Ovary (tissue), 9 donors: ENCODE results near the gene USP17L15. TPM values are rescaled to one million over a fixed set of nuclear protein-coding genes. Genes with fewer than 3 reads are reported as not detected.
A peak's percentile ranks its signal among the peaks of the same experiment; 100 is the strongest.
"Not testable (repeated sequence)": the region's sequence is repeated elsewhere in the genome, so short reads cannot be mapped to it uniquely, and the experiment has no call there.

ENCODE experiments used
- DNase-seq, 5 donors: peaks; one replicate each; pipeline ENCODE4 v3.0.0-alpha.2; 2019 to 2020
- H3K27ac ChIP-seq, 2 donors: fragments of 200-600 bp; one replicate each; pipeline versions ENCODE4 v1.5.1 to v1.8.0; 2019 to 2022
- H3K27me3 ChIP-seq: fragments of 200-600 bp; one replicate; pipeline ENCODE4 v1.8.0; 2022
- H3K36me3 ChIP-seq: fragments of 200-600 bp; sonication (generic); one replicate; pipeline ENCODE4 v1.5.1; 2019
- H3K4me1 ChIP-seq: one replicate; pipeline ENCODE4 v1.8.1; 2013; ENCODE audit warnings: mild to moderate bottlenecking, moderate library complexity; ENCODE audit not compliant: insufficient read depth
- H3K4me3 ChIP-seq: fragments of 200-600 bp; sonication (generic); one replicate; pipeline ENCODE4 v1.5.1; 2017
- H3K9me3 ChIP-seq, 2 donors: fragments of 200-600 bp in 1 of 2; sonication (generic) in 1 of 2; one replicate each; pipeline versions ENCODE4 v1.5.1 to v1.8.1; 2013 to 2019; ENCODE audit warnings: mild to moderate bottlenecking in 1 of 2, moderate library complexity in 1 of 2
- WGBS, 3 donors: extraction: QIAGEN DNeasy Blood & Tissue Kit in 1 of 3; methylation state at CpG; one replicate each; pipeline versions ENCODE4 v1.1.5 to v1.1.7; 2013 to 2017; 5-methylcytosine and 5-hydroxymethylcytosine counted together
- intact Hi-C, 4 donors: fragments of 100-400 bp; cut with DNase I; formaldehyde crosslinking; loops; one replicate each; pipeline versions ENCODE4 v1.11.0 to v1.15.1; 2022 to 2023
- polyA plus RNA-seq, 2 donors: library from polyadenylated mRNA; stranded (reverse); fragments of 200-250 nt in 1 of 2; fragments of 350-450 nt in 1 of 2; fragmentation: Illumina TruSeq in 1 of 2; extraction: RNeasy Lipid Tissue Mini Kit (QIAGEN cat#74804) in 1 of 2; gene quantifications; one replicate each; pipeline ENCODE4 v1.2.3, GENCODE V29; 2013 to 2014
- total RNA-seq, 7 donors: library from RNA; depleted of rRNA in 2 of 7; stranded (reverse); fragments of >200 nt in 2 of 7; fragmentation: NEBNext Ultra II Directional in 3 of 7; extraction: Animal tissue kit (Norgen Biotek cat#: 25700) in 3 of 7; gene quantifications; one replicate each; pipeline versions ENCODE4 v1.1.0 to v1.2.4, GENCODE V29; 2016 to 2023
- donor health status: DM: no; HTN: no; CAD: no; lungs with moderate emphysema.
- donor health status: DM: no; HTN: no; CAD: no.
- donor health status: Bipolar disorder and iron deficiency.
- donor health status: DM: yes; HTN: yes; CAD: no.
- donor health status: DM: no; HTN: no; CAD: no.
- donor health status: DM: yes; HTN: yes; CAD: no.

USP17L15 gene
- total and polyA plus RNA-seq, 9 donors = not detected

DNA sequence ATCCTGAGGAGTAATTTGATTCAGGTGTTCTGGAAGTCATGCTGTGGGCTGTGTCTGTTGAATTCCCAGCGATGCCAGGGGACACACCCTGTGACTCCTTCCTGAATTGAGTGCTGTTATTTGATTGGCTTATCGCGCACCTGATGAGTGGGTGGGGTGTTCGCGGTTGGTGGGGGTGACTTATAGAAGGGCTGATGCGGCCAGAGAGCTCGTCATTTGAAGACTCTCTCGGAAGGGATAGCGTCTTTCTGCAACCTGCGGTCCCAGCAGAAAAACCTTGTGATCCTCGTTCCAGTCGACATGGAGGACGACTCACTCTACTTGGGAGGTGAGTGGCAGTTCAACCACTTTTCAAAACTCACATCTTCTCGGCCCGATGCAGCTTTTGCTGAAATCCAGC is 23.6 kb downstream of the USP17L15 start, which contains the start of gene USP17L20:
Gene USP17L20 (plus strand): TSS at position 301 of the 400 bp plus-strand sequence. CDS start 0 bp downstream, at position 301.
- DNase-seq, H3K4me1 ChIP-seq, intact Hi-C loops, H3K9me3 ChIP-seq, H3K27ac ChIP-seq, H3K4me3 ChIP-seq, H3K36me3 ChIP-seq, H3K27me3 ChIP-seq: not testable (repeated sequence)
- WGBS, 3 donors = no CpG with 5 or more reads among the region's 15 CpGs

DNA sequence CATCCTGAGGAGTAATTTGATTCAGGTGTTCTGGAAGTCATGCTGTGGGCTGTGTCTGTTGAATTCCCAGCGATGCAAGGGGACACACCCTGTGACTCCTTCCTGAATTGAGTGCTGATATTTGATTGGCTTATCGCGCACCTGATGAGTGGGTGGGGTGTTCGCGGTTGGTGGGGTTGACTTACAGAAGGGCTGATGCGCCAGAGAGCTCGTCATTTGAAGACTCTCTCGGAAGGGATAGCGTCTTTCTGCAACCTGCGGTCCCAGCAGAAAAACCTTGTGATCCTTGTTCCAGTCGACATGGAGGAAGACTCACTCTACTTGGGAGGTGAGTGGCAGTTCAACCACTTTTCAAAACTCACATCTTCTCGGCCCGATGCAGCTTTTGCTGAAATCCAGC is 28.4 kb downstream of the USP17L15 start, which contains the start of gene USP17L21:
Gene USP17L21 (plus strand): TSS at position 301 of the 400 bp plus-strand sequence. CDS start 0 bp downstream, at position 301.
- intact Hi-C loops = not testable (repeated sequence)
- WGBS, 3 donors = no CpG with 5 or more reads among the region's 13 CpGs

DNA sequence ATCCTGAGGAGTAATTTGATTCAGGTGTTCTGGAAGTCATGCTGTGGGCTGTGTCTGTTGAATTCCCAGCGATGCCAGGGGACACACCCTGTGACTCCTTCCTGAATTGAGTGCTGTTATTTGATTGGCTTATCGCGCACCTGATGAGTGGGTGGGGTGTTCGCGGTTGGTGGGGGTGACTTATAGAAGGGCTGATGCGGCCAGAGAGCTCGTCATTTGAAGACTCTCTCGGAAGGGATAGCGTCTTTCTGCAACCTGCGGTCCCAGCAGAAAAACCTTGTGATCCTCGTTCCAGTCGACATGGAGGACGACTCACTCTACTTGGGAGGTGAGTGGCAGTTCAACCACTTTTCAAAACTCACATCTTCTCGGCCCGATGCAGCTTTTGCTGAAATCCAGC is 33.1 kb downstream of the USP17L15 start, which contains the start of gene USP17L22:
Gene USP17L22 (plus strand): TSS at position 301 of the 400 bp plus-strand sequence. CDS start 0 bp downstream, at position 301.
- H3K4me3 ChIP-seq, H3K9me3 ChIP-seq, H3K4me1 ChIP-seq, H3K27ac ChIP-seq, H3K36me3 ChIP-seq, intact Hi-C loops, H3K27me3 ChIP-seq, DNase-seq: not testable (repeated sequence)
- no CpG with 5 or more reads among the region's 15 CpGs for WGBS, 3 donors

More for the DNA sequence above, 28.4 kb downstream of the USP17L15 start, which contains the start of gene USP17L21:
- H3K4me3 ChIP-seq, H3K27ac ChIP-seq, H3K4me1 ChIP-seq, H3K27me3 ChIP-seq, H3K36me3 ChIP-seq, DNase-seq, H3K9me3 ChIP-seq: not testable (repeated sequence)

DNA sequence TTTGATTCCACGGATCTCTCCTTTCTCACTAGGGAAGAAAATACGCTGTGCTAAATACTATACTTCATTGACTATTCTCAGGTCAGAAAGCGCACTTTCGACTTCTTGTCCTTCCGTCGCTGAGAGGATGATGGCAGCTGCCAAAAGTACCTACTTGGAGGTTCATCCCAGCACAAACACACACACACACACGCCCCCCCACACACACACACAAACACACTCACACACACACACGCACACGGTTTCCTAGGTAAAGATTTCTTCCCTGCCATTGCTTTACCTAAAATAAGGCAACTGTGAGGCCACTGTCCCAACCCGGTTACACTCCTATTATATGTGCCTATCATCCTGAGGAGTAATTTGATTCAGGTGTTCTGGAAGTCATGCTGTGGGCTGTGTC is 37.5 kb downstream of the USP17L15 start:
- WGBS, 3 donors = 80 to 90% (median 86%) methylated on average over 5 to 8 of the region's 10 CpGs
- intact Hi-C loops = not testable (repeated sequence)

More for the DNA sequence above, 37.5 kb downstream of the USP17L15 start:
- H3K27ac ChIP-seq, H3K36me3 ChIP-seq, H3K4me3 ChIP-seq, H3K9me3 ChIP-seq, H3K4me1 ChIP-seq, H3K27me3 ChIP-seq: not testable (repeated sequence)
- DNase-seq = peak in 4 of 5 donors; percentile 21 to 65 (median 46)

Other genes with a start within 250 kb of the USP17L15 start
- not detected for gene FAM90A26, start 64.0 kb upstream of the USP17L15 start, total RNA-seq
- not detected for gene FAM90A26, start 64.0 kb upstream of the USP17L15 start, polyA plus RNA-seq
- gene USP17L10, start 23.7 kb upstream of the USP17L15 start, total RNA-seq = not detected
- gene USP17L10, start 23.7 kb upstream of the USP17L15 start, polyA plus RNA-seq = not detected
- under 1 TPM in 2 of 7 donors, not detected in 5; 0.15 TPM for gene USP17L11, start 19.0 kb upstream of the USP17L15 start, total RNA-seq
- gene USP17L11, start 19.0 kb upstream of the USP17L15 start, polyA plus RNA-seq = not detected
- not detected for gene USP17L12, start 14.2 kb upstream of the USP17L15 start, total RNA-seq
- gene USP17L12, start 14.2 kb upstream of the USP17L15 start, polyA plus RNA-seq = not detected
- not detected for gene USP17L13, start 9.5 kb upstream of the USP17L15 start, total RNA-seq
- gene USP17L13, start 9.5 kb upstream of the USP17L15 start, polyA plus RNA-seq = not detected
- under 1 TPM in 2 of 7 donors, not detected in 5; 0.15 TPM for gene USP17L17, start 9.5 kb downstream of the USP17L15 start, total RNA-seq
- gene USP17L17, start 9.5 kb downstream of the USP17L15 start, polyA plus RNA-seq = not detected
- gene USP17L18, start 14.2 kb downstream of the USP17L15 start, total RNA-seq = not detected
- not detected for gene USP17L18, start 14.2 kb downstream of the USP17L15 start, polyA plus RNA-seq
- gene USP17L19, start 19.0 kb downstream of the USP17L15 start, total RNA-seq = not detected
- not detected for gene USP17L19, start 19.0 kb downstream of the USP17L15 start, polyA plus RNA-seq
- not detected for gene USP17L20, start 23.7 kb downstream of the USP17L15 start, total RNA-seq
- not detected for gene USP17L20, start 23.7 kb downstream of the USP17L15 start, polyA plus RNA-seq
- not detected for gene USP17L21, start 28.5 kb downstream of the USP17L15 start, total RNA-seq
- gene USP17L21, start 28.5 kb downstream of the USP17L15 start, polyA plus RNA-seq = not detected
- gene USP17L22, start 33.2 kb downstream of the USP17L15 start, total RNA-seq = not detected
- gene USP17L22, start 33.2 kb downstream of the USP17L15 start, polyA plus RNA-seq = not detected
- gene USP17L24, start 90.8 kb downstream of the USP17L15 start, total RNA-seq = not detected
- gene USP17L24, start 90.8 kb downstream of the USP17L15 start, polyA plus RNA-seq = not detected
- gene USP17L25, start 95.5 kb downstream of the USP17L15 start, total RNA-seq = not detected
- not detected for gene USP17L25, start 95.5 kb downstream of the USP17L15 start, polyA plus RNA-seq
- not detected for gene USP17L26, start 100.3 kb downstream of the USP17L15 start, total RNA-seq
- not detected for gene USP17L26, start 100.3 kb downstream of the USP17L15 start, polyA plus RNA-seq
- gene USP17L5, start 105.0 kb downstream of the USP17L15 start, total RNA-seq = not detected
- not detected for gene USP17L5, start 105.0 kb downstream of the USP17L15 start, polyA plus RNA-seq
- not detected for gene USP17L27, start 109.8 kb downstream of the USP17L15 start, total RNA-seq
- gene USP17L27, start 109.8 kb downstream of the USP17L15 start, polyA plus RNA-seq = not detected
- gene USP17L28, start 114.5 kb downstream of the USP17L15 start, total RNA-seq = not detected
- gene USP17L28, start 114.5 kb downstream of the USP17L15 start, polyA plus RNA-seq = not detected
- not detected for gene USP17L29, start 119.3 kb downstream of the USP17L15 start, total RNA-seq
- gene USP17L29, start 119.3 kb downstream of the USP17L15 start, polyA plus RNA-seq = not detected
- not detected for gene USP17L30, start 128.7 kb downstream of the USP17L15 start, total RNA-seq
- gene USP17L30, start 128.7 kb downstream of the USP17L15 start, polyA plus RNA-seq = not detected
- not detected for gene DEFB131A, start 210.0 kb downstream of the USP17L15 start, total RNA-seq
- not detected for gene DEFB131A, start 210.0 kb downstream of the USP17L15 start, polyA plus RNA-seq